CD4-positive, alpha-beta T cell treated with Interferon alpha-2 for 1 hour (primary cell): ENCODE results near the gene EMP3.
"Not testable (repeated sequence)": the region's sequence is repeated elsewhere in the genome, so short reads cannot be mapped to it uniquely, and the experiment has no call there.

Experiments
- DNase-seq, 2 donors: peaks; one replicate each; pipeline ENCODE4 v3.0.0-alpha.2; 2020 to 2022

Gene EMP3, protein sequence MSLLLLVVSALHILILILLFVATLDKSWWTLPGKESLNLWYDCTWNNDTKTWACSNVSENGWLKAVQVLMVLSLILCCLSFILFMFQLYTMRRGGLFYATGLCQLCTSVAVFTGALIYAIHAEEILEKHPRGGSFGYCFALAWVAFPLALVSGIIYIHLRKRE

DNA sequence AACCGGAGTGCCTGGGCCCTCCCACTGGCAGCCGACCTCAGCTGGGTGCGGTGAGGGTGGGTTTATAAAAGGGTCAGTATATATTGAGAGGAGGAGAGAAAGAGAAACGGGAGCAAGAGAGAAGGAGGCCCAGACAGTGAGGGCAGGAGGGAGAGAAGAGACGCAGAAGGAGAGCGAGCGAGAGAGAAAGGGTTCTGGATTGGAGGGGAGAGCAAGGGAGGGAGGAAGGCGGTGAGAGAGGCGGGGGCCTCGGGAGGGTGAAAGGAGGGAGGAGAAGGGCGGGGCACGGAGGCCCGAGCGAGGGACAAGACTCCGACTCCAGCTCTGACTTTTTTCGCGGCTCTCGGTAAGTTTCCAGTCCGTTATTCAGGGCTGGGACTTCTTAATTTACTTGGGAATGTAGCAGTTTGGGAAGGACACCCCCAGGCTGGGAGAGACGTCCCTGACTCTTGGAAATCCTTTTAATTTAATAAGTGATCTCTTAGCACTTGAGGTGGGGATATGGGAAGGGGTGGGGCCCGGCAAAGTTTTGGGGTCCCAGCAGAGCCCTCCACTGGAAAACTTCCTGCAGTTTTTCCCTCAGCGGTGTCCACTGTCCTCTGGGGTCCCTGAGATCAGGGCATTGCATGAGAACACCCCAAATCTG lies at the start of gene EMP3:
TSS of gene EMP3 (plus strand) at position 288 of the 646 bp plus-strand sequence. CDS start 1,293 bp downstream, outside the sequence.
- DNase-seq, result peak; percentile 86 to 89

DNA sequence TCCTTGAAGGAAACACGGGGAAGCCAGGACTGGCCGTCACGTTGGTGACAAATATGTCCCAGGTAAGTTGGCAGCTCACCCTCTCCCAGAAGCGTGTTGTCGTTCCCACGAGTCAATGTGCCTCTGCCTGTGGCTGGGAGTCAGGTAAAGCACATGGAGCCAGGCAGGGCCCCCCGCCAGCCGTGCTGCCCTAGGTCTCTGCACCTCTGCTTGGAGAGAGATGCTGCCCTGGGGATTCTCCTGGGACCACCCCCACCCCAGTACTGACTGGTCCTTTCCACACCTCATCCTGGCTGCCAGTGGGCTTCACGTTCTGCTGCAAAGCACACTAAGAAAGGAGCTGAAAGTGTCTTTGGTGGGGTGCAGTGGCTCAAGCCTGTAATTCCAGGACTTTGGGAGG lies 45.6 kb upstream of the EMP3 start:
- no peak for DNase-seq

DNA sequence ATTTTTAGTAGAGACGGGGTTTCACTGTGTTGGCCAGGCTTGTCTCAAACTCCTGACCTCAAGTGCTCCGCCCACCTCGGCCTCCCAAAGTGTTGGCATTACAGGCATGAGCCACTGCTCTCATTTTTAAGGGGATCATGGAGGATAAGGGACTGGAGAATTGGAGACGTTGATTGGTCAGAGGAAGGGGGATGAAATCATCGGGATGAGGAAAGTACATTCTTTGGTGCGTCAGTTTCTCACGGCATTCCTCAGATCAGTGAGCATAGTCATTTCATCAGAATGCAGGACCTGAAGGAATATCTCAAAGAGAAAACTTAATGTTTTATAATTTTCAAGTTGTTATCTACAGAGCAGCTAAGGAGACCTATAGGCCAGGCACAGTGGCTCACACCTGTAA lies 41.4 kb upstream of the EMP3 start:
- DNase-seq, result no peak

DNA sequence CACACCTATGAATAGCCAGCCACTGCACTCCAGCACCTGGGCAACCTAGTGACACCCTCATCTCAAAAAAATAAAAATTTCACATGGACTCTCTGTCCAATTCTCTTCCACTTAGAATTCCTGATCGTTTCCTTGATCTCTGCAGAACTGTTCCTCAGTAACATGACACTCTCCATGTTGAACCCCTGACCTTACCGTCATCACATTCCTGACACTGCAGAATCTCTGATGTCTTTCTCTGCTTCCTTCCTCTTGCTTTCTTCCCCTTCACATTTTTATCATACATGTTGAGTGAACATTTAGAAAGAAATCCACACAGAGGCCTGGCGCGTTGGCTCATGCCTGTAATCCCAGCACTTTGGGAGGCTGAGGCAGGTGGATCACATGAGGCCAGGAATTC lies 40.5 kb upstream of the EMP3 start:
- no peak for DNase-seq

DNA sequence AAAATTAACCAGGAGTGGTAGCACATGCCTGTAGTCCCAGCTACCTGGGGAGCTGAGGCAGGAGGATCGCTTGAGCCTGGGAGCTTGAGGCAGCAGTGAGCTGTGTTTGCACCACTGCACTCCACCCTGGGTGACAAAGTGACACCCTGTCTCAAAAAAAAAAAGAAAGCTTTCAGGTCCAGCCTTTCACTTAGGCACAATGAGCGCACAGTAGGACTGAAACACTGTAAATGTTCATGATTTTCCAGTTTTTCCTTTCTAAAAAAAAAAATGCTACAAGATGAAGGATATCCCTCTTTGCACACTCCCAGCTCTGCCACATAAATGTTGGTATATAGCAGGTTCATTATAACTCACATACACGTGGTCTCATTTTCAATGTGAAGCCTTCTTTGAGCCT lies 37.6 kb upstream of the EMP3 start:
- DNase-seq, result no peak

DNA sequence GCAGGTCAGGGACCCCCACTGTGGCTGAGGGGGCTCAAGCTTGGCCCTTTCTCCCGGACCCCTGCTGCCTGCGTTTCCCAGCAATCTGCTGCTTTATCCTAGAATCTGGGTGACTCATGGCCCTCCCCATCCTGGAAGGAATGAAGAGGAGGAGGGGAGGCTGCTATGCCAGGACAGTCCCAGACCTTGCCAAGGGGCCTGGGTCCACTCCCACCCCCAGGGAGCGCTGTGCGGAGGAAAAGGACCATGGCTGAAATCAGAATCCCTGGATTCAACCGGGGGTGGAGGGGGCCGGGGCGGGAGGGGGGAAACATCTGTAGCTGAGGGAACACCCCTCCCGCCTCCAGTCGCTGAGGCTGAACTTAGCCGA lies 35.0 kb upstream of the EMP3 start:
- DNase-seq, result no peak

DNA sequence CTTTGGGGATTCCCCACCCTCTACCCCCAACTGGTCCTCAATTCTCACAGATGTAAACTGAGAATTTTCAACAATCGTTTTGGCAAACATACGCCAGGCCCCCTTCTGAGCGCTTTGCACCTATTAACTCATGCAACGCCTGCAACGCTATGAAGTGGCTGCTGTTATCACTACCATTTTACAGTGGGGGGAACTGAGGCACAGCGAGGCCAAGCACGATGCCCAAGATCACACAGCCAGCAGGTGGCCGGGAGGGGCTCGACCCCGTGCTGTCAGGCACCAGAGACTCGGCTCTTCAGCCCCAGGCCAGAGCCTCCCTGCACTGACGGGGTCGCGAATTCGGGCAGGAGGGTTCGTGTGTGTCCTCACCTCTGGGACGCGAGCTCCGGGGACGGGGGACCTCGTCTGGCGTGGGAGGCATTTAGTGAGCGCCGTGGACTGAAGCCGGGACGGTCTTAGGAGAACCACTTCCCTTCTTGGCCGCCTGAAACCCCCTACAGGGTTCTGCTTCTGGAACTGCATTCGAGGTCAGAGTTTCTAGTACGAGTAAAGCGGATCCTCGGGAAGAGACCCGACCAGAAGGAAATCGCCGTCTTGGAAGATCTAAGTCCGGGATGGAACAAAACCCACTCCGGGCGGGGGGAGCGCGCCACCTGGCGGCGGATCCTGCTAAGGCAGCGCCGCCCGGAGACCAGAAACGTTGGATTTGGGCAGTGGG lies 34.4 kb upstream of the EMP3 start:
- peak; percentile 41 to 60 for DNase-seq

DNA sequence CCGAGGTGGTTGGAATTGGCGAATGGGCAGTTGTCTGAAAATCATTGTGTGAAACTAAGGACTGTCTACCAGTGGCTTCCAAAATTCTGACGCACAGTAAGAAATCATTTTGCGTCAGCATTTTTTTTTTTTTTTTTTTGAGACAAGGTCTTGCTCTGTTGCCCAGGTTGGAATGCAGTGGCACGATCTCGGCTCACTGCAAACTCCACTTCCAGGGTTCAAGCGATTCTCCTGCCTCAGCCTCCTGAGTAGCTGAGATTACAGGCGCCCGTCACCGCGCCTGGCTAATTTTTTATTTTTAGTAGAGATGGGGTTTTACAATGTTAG lies 33.9 kb upstream of the EMP3 start:
- not testable (repeated sequence) for DNase-seq

DNA sequence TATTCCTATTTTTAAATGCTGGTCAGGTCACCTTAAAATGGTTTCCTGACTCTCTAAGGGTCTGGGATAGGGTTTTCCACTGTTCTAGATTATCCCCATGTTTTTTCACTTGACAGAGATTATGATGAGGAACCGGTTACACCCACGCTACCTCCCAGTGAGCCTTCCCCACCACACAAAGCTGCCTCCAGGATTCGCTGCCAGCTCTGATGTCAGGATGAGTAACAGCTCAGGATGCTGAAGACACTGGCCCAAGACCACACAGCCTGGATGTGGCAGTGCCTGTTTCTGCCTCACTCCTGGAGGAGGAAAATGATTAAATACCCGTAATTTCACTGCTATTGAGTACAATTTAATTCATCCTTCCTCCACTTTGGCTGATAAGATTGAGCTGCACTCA lies 32.6 kb upstream of the EMP3 start:
- DNase-seq, result no peak

DNA sequence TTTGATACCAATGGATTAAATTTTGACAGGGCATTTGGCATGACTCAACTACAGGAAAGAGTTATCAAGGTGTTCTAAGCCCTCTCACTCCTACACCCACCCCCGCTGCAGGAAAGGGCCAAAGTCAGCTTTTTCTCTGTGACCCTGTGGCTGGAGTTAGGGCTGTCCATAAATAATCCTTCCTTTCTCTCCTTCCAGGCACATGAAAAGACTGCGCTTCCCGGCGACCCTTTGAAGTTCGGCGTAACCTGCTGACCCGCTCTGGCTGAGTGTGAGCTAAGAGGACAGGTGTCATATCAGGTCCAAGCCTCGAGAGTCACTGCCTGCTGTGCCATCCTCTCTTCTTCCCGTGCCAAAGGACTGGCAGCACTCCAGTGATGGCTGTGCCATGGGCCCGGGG lies 29.9 kb upstream of the EMP3 start:
- DNase-seq, result no peak

DNA sequence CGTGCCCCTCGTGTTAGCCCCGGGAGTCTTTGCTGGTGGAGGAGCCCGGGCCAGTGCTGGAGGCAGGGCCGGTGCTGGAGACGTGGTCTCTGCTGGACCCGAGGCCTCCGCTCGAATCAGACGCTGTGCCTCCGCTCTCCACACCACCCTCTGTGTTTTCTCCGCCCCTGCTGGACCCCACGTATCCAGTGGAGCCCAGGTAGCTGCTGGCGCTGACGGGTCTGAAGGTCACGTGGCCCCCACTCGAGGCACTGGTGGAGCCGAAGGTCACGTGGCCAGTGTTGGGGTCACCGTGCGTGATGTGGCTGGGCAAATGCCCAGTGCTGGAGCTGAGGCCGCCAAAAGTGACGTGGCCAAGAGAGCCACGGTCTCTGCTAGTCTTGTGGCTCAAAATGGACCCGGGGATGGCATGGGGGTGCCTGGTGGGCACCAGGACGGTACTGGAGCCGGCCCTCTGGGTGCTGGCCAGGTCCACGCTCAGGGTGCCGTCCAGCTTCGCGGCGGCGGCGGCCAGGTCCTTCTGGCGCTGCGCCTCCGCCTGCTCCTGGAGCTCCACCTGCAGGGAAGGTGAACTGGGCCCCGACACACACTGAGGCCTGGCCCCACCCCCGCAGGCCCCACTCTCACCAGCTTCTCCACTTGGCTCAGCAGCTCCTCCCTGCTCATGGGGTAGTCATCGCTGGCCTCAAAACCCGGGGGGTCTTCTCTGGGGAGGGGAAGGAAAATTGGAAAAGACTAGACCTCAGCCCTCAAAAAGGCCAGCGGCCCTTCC lies 28.2 kb upstream of the EMP3 start:
- no peak for DNase-seq

DNA sequence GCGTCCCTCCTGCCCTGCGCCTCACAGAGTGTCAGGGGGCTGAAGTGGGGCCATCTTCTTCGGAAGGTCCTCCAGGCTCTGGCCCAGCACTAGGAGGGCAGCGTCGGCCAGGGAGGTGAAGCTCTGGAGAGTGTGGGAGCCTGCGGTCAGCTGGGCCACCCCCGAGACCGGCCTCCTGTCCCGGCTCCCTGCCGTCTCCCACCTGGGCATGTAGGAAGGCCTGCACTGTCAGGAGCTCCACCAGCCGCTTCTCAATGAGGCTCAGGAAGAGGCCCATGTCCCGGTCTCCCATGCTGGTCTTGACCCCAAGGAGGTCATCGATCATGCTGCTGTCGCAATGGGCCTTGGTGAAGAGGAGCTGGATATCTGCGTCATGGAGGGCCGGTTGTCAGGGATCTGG lies 27.4 kb upstream of the EMP3 start:
- no peak for DNase-seq

DNA sequence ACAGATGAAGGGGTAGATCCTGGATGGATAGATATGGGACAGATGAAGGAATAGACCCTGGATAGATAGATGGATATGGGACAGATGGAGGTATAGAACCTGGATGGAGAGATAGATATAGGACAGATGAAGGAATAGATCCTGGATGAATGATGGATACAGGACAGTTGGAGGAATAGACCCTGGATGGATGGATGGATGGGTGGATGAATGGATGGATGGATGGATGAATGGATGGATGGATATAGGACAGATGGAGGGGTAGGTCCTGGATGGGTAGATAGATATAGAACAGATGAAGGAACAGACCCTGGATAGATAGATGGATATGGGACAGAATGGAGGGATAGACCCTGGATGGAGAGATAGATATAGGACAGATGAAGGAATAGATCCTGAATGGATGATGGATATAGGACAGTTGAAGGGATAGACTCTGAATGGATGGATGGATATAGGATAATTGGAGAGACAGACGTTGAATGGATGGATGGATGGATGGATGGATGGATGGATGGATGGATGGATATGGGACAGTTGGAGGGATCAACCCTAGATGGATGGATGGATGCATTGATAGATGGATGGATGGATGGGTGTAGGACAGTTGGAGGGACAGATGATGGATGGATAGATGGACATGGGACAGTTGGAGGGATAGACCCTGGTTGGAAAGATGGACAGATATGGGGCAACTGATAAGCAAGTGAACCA lies 23.3 kb upstream of the EMP3 start:
- DNase-seq, result no peak

DNA sequence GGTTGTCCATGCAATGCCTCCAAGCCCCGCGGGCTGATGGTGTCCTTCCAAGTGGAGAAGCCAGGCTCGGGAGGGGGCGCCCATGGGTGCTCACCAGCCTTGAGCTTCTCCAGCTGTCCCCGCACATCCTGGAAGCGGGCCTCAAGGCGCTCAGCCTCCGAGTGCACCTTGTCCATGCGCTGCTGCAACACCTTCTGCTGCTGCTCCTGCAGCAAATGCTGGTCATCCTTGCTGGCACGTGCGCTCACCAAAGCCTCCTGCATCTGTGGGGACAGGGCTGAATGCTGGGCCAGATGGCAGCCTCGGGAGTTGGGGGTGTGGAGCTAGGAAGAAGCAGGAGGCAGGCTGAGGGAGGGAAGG lies 22.8 kb upstream of the EMP3 start:
- DNase-seq, result no peak

DNA sequence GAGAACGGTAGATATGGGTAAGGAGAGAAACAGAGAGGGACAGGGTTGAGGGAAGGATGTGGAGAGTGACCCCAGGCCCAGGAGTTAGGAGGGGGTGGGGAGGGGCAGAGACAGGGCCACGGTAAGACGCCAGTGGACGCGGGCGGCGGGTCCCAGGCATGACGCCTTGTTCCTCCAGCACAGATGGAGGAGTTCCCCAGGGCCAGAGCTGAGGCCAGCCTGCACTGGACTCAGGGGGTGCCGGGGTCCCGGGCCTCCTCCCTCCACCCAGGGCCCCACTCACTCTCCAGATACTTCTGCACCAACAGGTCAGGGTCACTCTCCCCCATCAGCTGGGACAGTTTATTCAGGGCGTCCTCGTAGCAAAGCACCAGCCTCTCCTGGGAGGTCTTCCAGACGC lies 22.0 kb upstream of the EMP3 start:
- DNase-seq, result no peak

DNA sequence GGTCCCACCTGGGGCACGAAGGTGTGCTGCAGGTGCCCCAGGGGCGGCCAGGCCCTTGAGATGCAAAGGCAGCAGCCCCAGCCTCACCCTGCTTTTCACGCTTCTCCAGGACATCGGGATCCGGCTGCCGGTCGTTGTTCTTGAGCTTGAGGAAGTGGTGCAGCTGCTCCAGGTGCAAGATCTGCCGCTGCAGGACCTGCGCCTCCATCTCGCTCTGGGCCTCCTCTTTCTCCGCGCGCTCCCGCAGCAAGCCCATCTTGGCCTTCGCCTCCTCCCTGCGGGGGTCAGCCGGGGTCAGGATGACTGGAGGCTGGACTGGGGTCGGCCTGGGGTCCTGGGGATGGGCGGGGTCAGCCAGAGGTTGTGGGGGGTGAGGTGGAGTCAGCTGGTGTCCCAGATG lies 21.5 kb upstream of the EMP3 start:
- DNase-seq, result no peak

DNA sequence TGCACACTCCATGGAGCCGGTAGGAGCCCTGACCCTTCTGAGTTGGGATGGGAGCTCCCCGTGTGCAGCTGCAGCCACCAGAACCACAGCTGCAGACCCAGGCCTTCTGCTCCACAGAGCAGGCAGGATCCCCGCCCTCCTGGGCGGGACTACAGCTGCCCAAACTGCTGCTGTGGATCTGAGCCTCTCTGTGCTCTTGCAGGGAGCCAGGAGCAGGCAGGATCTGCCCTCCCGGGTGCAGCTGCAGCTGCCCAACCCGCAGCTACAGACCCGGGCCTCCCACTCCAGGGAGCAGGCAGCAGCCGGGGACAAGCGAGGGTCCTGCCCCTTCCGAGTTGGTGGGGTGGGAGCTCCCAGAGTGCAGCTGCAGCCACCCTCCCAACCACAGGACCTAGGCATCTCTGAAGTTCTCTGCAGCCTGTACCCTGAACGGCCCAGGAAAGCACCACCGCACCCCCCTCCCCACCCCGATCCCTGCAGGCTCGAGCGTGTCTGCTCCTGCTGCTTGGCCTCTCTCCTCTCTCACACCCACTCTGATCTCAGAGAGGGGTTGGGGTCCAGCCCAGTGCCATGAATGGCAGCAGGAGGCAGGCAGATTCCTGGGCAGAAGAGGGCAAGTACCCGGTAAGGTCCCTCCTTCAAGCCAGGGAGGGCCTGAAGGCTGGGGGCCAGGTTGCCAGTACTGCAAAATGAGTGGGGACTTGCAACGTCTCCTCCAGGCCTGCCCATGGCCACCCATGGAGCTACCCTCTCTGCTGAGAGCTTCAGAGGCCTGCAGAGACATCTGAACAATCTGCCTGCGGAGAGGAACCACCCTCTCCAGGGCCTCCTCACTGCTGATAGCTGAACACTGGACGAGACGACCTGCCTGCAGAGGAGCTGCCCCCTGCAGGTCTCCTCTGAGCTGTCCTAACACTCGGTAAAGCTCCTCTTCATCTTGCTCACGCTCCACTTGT lies 16.4 kb upstream of the EMP3 start:
- no peak for DNase-seq

DNA sequence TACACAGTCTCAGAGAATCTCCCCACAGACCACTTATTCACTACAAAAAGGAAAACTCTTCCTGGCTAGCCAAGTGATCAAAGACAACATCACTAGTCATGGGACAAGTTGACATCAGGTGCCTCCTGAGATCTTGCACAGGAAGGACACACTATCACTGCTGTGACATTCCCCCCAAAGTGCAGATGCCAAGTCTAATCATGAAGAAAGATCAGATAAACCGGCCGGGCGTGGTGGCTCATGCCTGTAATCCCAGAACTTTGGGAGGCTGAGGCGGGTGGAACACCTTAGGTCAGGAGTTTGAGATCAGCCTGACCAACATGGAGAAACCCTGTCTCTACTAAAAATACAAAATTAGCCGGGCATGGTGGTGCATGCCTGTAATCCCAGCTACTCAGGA lies 15.6 kb upstream of the EMP3 start:
- not testable (repeated sequence) for DNase-seq

DNA sequence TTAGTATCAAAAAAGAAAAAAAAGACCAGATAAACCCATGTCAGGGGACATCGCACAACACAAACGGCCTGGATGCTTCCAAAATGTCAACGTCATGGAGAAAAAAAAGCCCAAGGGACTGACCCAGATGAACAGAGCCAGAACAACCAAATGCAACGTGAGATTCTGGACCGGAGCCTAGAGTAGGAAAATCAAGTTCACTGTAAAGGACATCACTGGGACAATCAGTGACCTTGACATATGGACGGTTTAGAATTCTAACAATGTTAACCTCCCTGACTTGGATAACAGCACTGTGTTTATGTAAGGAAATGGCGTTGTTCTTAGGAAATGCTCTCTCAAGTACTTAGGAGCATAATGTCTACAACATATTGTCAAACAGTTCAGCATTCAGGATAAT lies 15.1 kb upstream of the EMP3 start:
- DNase-seq, result no peak

DNA sequence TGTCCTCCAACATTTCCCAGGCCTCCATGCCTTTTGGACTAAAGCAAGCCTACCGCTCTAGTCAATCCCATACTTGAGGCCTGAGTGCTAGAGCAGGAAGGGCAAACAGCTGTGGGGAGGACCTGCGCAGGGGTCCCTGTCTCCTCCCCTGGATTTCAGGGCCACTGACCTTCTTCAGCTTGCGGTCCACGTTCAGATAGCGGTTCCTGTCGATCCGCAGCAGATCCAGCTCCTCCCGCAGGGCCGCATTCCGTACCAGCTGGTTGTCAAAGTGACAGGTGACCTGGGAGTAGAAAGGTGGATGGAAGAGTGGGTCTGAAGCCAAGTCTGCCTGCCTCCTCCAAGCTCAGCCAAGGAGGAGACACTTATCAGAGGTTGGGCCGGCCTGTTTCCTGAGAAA lies 14.0 kb upstream of the EMP3 start:
- DNase-seq, result no peak

DNA sequence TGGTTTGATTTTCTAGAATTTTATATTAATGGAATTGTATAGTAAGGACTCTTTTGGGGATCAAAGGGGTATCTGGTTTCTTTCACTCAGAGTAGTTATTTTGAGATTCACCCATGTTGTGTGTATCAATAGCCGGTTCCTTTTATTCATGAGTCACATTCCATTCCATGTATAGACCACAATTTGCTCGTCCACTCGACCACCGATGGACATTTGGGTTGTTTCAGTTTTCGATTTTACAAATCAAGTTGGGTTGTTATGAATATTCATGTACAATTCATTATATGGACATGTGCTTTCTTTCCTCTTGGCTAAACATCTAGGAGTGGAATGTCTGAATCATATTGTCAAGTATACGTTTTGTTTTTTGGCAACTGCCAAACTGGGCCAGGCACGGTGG lies 9.6 kb upstream of the EMP3 start:
- no peak for DNase-seq

DNA sequence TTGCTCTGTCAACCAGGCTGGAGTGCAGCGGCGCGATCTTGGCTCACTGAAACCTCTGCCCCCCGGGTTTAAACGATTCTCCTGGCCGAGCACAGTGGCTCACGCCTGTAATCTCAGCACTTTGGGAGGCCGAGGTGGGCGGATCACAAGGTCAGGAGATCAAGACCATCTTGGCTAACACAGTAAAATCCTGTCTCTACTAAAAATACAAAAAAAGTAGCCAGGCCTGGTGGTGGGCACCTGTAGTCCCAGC lies 7.7 kb upstream of the EMP3 start:
- not testable (repeated sequence) for DNase-seq
